Colonic mucosa (tissue), 4 donors: Measurements from ENCODE around the gene ATG7. TPM values are rescaled to one million over a fixed set of nuclear protein-coding genes. Genes with fewer than 3 reads are reported as not detected.

Experiments
- DNase-seq: peaks from one replicate; pipeline ENCODE4 v3.0.0-alpha.2; 2020
- H3K27ac ChIP-seq: fragments of 200-600 bp; one replicate; pipeline ENCODE4 v1.8.0; 2021
- H3K27me3 ChIP-seq: fragments of 200-600 bp; one replicate; pipeline ENCODE4 v1.8.0; 2021
- H3K36me3 ChIP-seq: fragments of 200-600 bp; one replicate; pipeline ENCODE4 v1.8.0; 2021
- H3K4me1 ChIP-seq: fragments of 200-600 bp; one replicate; pipeline ENCODE4 v1.8.0; 2021; ENCODE audit warnings: mild to moderate bottlenecking
- H3K4me3 ChIP-seq: fragments of 200-600 bp; one replicate; pipeline ENCODE4 v1.8.0; 2021
- H3K9ac ChIP-seq, 2 donors: one replicate each; pipeline ENCODE4 v1.7.0; 2013; ENCODE audit warnings: control low read depth in 2 of 2, low read depth in 2 of 2, low read length in 2 of 2
- H3K9me3 ChIP-seq: fragments of 200-600 bp; one replicate; pipeline ENCODE4 v1.8.0; 2021
- CTCF ChIP-seq: fragments of 200-600 bp; IDR thresholded peaks from one replicate; pipeline ENCODE4 v1.8.0; 2022; ENCODE audit warnings: antibody characterized with exemption, mild to moderate bottlenecking
- intact Hi-C: fragments of 100-400 bp; cut with DNase I; formaldehyde crosslinking; loops from one replicate; pipeline ENCODE4 v1.14.1; 2022
- total RNA-seq, 2 donors: library from RNA; stranded (reverse); fragmentation: NEBNext Ultra II Directional in 1 of 2; extraction: Animal tissue kit (Norgen Biotek cat#: 25700) in 1 of 2; gene quantifications; one replicate each; pipeline ENCODE4 v1.2.1, GENCODE V29; 2021
- donor health status: healthy.
- donor health status: DM: no; HTN: no; CAD: no.
- donor health status: DM: no; HTN: no; CAD: no.

Gene ATG7
- total RNA-seq, 2 donors from 2014 or later = 31.9 to 32.0 TPM

DNA sequence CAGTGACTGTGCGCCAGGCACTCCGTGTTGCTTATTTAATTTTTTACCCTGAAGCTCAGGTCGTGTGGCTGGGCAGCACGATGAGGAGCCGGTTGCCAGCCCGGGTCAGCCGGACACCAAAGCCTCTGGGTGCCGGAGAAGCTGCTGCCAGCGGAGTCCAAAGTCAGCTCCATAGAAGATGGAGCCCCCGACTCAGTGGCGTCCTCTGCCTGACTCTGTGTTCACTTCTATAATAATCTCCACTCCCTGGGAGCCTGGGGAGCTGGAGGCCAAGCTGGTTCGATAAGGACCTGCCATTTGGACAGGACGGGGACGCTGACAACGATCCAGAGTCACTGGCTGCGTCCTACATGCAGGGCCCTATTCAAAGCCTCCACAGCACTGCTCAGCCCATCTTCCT lies 292.9 kb downstream of the ATG7 start:
- no peak overlapping the region for H3K4me3 ChIP-seq
- no peak overlapping the region for H3K27ac ChIP-seq
- H3K9ac ChIP-seq = no peak overlapping the region
- no peaks in the 10 kb centered on the region for H3K9me3 ChIP-seq
- no peaks in the 10 kb centered on the region for H3K27me3 ChIP-seq
- no peaks in the 10 kb centered on the region for H3K36me3 ChIP-seq
- no peak for TF ChIP-seq CTCF
- intact Hi-C loops = no loop called here
- DNase-seq = no peak
- no peaks in the 10 kb centered on the region for H3K4me1 ChIP-seq

DNA sequence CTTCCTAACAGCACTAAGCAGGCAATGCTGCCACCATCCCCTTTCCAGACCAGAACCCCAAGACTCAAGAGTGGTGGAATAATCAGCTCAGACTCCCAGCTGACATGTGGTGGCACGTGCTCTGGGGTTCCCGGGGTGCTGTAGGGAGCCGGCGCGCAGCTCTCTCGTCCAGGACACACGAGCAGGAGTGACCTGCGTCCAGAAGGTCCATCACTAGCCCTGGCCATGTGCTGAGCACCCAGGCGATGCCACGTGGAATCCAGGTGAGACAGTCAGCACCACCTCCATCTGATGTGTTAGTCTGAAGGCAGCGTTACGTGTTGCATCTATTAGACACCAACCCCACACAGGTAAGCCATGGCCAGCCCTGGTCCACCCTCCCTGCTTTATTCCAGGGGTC lies 293.3 kb downstream of the ATG7 start:
- no peaks in the 10 kb centered on the region for H3K27me3 ChIP-seq
- H3K4me3 ChIP-seq = no peak overlapping the region
- no peak for TF ChIP-seq CTCF
- H3K4me1 ChIP-seq = no peaks in the 10 kb centered on the region
- intact Hi-C loops = no loop called here
- no peak overlapping the region for H3K9ac ChIP-seq
- no peaks in the 10 kb centered on the region for H3K9me3 ChIP-seq
- H3K36me3 ChIP-seq = no peaks in the 10 kb centered on the region
- H3K27ac ChIP-seq = no peak overlapping the region
- DNase-seq = no peak

DNA sequence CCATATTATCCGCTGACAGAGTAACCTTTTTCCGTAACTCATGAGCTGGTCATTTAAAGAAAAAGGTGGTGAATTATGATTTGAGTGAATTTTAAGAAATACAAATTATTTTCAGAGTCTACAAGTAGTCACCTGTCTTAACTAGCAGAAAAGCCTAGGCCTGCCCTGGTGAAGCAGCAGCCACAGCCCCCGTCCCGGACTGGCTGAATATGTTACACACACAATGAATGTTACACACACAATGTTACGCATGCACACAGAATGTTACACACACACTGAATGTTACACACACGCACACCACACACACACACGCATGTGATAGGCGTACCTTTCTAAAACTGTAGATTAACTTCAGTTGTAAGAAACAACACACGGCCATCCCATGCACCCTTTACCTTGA lies 293.7 kb downstream of the ATG7 start:
- Histone ChIP-seq H3K27ac (no peak overlapping the region), H3K4me1 (no peaks in the 10 kb centered on the region), H3K9ac (no peak overlapping the region), H3K27me3 (no peaks in the 10 kb centered on the region), H3K9me3 (no peaks in the 10 kb centered on the region), H3K4me3 (no peak overlapping the region), H3K36me3 (no peaks in the 10 kb centered on the region)
- TF ChIP-seq CTCF = no peak
- intact Hi-C loops = no loop called here
- no peak for DNase-seq

GRCh38 chr3:11566478-11566877 lies 294.3 kb downstream of the ATG7 start:
- no peak overlapping the region for H3K27ac ChIP-seq

DNA sequence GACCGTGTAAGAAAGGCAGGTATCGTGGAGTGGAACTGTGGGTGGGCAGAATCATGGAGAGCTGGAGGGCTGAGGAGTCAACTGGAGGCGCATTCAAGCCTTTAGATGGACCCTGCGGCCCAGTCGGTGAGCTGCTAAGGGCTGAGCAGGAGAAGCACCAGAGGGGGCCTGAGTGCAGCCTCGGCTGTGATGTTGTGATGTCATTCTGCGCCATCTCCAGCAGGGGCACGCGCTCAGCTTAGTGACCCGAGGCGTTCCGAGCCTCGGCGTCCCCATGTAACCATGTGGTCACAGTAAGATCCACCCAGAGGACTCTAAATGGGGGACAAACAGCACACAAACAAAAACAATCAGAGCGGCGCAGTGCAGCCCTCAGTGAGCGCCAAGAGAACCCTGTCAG lies 294.7 kb downstream of the ATG7 start:
- Histone ChIP-seq H3K9ac (no peak overlapping the region), H3K9me3 (no peaks in the 10 kb centered on the region), H3K4me3 (no peak overlapping the region), H3K36me3 (no peaks in the 10 kb centered on the region), H3K27ac (no peak overlapping the region), H3K4me1 (no peaks in the 10 kb centered on the region), H3K27me3 (no peaks in the 10 kb centered on the region)
- TF ChIP-seq CTCF = no peak
- DNase-seq = no peak
- intact Hi-C loops = no loop called here

More at GRCh38 chr3:11566478-11566877, 294.3 kb downstream of the ATG7 start:
- no peaks in the 10 kb centered on the region for H3K36me3 ChIP-seq
- H3K4me1 ChIP-seq = no peaks in the 10 kb centered on the region
- H3K9ac ChIP-seq = no peak overlapping the region
- no peak for TF ChIP-seq CTCF
- intact Hi-C loops = no loop called here
- H3K27me3 ChIP-seq = no peaks in the 10 kb centered on the region
- DNase-seq = no peak
- no peak overlapping the region for H3K4me3 ChIP-seq
- H3K9me3 ChIP-seq = no peaks in the 10 kb centered on the region
